Stimulated activated CD4-positive, alpha-beta T cell treated with anti-CD3 and anti-CD28 coated beads, Interleukin-12 subunit alpha, Interleukin-12 subunit beta, amount 100 ng/mL, for 4 hours (primary cell): Measurements from ENCODE around the gene SPTBN2.

Source experiments
- DNase-seq: peaks from one replicate; pipeline ENCODE4 v3.0.0-alpha.2; 2020

SPTBN2 gene

DNA sequence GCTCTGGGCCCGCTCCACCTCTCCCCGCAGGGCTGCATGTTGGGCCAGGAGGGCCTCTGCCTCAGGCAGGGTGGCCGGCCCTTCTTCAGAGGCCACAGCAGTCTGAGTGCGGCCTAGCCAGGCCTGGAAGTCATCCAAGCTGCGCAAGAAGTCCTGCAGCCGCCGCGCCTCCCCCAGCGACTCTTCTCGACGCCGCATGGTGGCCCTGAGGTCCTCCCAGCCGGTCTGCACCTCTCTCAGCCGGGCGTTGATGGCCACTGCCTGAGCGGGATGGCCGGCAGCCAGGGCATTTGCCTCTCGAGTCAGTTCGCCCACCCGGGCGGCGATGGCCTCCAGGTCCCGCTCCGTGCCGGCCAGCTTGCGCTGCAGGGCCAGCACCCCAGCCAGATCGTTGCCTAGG, 28.3 kb downstream of the SPTBN2 start:
- DNase-seq, result no peak

GRCh38 chr11:66700337-66700736, 28.7 kb downstream of the SPTBN2 start:
- DNase-seq, result no peak

GRCh38 chr11:66698491-66698890, 30.5 kb downstream of the SPTBN2 start:
- no peak for DNase-seq

DNA sequence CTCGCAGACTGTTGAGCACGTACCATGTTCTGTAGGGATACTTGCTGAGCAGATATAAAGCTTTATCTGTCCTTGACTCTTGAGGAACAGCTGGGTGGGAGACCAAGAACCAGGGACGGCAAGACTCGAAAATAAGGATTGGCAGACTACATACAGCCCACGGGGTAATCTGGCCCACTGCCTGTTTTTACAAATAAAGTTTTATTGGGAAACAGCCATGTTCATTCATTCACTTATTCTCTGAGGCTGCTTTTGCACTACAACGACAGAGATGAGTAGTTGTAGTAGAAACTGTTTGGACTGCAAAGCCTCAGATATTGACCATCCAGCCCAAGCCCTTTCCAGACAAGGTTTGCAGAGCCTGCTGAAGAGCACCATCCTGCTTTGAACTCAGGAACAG, 31.0 kb downstream of the SPTBN2 start:
- DNase-seq, result no peak

DNA sequence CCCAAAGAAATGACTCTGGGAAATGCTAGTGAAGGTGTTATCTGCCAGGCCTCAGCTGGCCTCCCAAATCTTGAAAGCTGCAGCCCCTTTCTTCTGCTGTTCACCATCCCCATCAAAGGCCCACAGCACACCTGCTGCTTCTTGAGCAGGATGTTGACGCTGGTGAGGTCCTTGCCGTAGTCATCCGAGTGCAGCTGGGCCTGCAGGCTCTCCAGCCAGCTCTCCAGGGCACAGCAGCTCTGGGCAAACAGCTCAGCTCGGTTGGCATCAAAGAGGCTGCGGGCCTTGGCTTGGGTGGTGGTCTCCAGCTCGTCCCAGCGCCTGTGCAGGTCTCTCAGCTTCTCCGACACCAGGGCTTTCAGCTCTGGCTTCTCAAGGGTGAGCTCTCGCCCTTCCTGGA, 32.9 kb downstream of the SPTBN2 start:
- DNase-seq, result no peak

- DNase-seq, result peak; percentile 85
These were observed 34.2 kb downstream of the SPTBN2 start for GRCh38 chr11:66694732-66695207.

DNA sequence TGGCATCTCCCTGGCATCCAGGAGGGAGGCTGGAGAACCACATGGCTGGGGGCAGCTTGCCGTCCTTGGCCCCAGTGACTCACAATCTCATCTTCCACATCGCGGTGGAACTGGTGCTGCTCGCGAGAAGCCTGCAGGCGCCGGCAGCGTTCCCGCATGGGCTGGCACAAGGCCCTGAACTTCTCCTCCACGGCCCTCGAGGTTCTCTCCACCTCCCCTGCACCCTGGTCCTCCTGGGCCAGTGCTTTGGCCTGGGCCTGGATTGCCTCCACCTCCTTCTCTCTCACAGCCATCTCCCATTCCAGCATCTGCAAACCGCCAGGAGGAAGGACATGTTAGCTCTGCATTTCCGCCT, 35.0 kb downstream of the SPTBN2 start:
- no peak for DNase-seq

GRCh38 chr11:66693356-66694055, 35.5 kb downstream of the SPTBN2 start:
- no peak for DNase-seq

DNA sequence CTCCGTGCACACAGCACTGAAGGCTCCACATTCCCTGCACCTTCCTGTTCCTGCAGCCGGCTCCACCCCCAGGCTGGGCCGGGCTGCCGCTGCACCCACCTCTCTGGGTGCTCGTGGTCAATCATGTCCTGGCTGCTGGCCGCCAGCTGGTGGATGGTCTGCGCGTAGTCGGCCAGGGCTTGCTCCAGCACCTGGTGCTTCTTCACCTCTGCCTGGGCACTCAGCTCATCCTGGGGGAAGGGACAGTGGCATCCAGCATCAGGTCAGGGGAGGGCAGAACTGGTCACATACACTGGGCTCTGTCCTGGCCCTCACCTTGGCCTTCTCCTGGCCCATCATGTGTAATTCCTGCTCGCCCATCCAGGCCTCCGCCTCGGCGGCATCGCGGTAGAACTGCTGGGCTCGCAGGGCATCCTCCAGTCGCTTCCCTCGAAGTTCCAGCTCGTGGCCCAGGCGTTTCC, 36.1 kb downstream of the SPTBN2 start:
- DNase-seq, result no peak

GRCh38 chr11:66692446-66692845, 36.6 kb downstream of the SPTBN2 start:
- no peak for DNase-seq

DNA sequence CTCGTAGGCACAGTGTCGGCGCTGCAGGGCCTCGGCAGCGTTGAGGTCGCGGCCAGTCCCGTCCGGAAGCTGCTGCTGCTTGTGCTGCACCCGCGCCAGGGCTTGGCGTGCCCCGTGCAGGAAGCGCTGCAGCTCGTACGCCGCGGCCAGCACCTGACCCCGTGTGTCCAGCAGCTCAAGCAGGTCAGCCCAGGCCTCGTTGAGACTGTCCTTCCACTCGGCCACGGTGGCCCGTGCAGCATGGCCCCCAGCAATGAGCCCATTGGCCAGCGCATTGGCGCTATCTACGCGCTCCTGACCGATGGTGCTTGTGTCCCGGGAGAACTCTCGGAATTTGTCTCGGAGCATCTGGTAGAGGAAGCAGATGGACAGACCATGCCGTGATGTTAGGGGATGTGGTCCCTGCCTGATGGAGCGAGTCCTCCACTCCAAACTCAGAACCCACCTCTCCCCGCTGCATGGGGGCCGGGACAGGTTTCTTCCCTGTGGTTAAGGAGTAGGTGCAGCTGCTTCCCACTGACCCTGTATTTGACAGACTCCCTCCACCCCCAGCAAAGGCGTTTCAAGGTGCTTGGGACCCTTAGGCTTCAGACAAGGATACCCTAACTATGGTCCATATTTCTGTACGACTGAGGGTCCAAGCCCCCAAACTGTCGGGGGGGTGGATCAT, 37.6 kb downstream of the SPTBN2 start:
- no peak for DNase-seq

GRCh38 chr11:66689661-66690590, 39.1 kb downstream of the SPTBN2 start:
- no peak for DNase-seq

DNA sequence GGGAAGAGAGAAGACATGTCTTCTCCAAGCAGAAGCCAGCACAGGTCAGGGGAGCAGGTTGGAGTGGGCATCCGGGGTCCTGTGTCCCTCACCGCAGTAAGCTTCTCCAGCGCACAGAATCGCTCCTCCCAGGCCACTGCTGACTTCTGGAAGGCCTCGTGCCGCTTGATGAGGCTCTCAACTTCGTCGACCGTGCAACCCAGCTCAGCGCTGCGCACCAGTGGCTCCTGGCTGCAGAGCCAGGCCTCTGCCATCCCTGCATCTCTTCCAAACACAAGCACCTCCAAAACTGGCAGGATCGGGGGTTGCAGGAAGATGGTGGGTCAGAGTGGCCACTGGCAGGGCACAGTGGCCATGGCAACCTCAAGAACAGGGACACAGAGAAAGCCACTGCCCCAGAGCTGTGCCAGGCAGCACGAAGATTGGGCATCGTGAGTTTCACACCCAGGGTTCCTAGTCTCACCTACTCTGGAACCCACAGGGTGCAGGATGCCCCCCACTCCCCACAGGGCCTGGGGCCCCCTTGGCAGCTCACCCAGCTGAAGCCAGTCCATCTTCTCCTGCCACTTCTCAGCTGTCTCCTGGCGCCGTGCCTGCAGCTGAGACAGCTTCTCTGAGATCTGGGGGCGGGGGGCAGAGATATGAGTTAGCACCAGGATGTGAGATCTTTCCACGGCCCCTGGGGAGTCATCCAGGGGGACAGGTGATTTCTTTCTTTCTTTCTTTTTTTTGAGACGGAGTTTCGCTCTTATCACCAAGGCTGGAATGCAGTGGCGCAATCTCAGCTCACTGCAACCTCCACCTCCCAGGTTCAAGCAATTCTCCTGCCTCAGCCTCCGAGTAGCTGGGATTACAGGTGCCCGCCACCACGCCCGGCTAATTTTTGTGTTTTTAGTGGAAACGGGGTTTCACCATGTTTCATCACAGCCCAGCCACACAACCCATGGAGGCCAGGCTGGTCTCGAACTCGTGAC, 40.2 kb downstream of the SPTBN2 start:
- no peak for DNase-seq

DNA sequence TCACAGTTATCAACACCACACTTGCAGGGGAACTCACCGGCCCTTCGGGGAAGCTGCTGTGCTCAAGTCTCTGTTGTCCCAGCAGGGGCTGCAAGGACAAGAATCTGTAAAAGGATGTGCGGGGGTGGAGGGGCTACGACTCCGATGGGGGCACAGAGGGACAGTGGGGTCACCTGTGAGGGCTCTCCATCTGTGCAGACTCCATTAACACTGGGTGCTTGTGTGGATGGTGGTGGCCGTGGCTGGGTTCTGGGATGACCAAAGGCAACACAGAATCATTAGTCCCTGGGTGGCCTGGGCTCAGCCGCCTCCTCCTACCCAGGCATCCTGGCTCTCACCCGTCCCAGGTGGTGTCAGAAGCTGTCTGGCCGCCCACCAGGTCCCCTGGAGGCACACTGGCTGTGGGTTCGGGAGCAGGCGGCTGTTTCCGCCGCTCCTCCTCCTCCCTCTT, 41.2 kb downstream of the SPTBN2 start:
- no peak for DNase-seq

DNA sequence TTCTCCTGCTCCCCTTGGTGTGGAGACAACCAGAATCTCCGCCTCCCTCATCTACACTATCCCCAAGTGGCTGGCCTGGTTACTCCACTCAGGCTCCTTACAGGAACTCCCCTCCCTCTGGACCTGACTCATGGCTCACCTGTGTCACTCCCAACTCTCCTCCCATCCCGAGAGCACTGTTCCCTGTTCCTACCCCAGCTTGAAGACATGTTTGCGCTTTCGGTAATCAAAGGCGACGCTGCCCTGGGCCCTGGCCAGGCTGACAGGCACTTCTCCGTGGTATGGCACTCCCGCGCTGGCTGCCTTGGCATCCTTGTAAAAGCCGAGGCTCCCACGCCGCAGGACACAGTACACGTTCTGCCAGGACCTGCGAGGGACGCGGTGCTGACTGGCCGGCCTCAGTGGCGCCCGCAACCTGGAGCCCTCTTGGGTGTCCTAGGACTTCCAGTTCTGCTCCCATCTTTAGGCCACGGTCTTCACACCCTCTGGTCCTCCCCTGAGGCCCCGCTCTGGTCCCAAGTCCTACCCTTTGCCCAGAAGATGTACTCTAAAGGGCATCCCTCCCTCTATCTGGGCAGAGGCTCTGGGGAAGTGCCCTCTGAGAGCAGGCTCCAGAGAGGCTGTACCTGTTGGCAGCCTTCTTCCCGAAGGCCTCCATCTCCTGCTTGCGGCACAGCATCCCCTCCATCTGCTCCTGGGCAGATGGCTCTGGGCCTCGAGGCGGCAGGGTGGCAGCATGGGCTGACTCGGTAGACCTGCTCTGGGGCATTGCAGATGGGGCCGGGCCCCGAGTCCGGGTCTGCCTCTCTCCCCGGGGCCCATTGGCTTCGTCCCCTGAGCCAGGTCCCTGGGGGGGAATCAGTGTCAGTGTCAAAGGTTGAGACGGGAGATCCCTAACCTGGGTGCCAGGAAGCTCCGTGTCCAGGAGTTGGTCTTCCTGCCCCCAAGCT, 41.9 kb downstream of the SPTBN2 start:
- DNase-seq, result no peak

GRCh38 chr11:66686100-66686785, 42.8 kb downstream of the SPTBN2 start:
- no peak for DNase-seq

DNA sequence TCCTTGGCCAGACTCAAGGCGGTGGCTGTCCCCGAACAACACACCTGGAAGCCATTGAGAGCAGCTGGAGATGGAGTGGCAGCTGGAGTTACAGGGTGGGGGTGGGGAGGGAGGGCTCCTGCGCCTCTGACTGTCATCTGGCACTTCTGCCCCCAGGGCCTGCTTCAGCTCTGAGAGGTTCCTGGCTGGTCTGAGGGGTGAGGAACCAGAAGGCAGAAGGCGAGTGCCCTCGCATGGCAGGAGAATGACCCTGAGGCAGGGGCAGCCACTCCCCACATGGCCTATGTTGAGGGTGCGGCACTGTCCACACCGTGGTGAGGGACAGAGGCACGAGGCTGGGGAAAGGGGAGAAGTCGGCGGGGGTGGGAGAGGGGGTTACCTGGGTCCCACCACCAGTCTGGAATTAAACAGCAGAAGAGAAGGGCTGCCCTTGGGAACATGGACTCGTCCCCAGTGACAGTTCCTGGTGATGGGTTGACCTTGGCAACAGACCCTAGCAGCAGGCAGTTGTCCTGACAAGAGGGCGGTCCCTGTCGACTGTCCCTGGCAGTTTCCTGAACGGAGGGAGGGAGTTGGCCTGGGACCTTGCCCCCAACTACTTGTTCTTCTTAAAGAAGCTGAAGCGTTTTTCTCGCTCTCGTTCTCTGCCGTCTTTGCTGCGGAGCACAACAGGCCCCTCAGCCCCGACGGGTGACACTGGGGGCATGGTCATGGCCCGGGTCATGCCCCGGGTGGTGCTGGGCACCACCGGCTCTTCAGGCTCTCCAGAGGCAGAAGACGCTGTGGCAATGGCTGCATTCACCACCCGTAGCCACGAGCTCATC, 43.5 kb downstream of the SPTBN2 start:
- DNase-seq, result no peak

DNA sequence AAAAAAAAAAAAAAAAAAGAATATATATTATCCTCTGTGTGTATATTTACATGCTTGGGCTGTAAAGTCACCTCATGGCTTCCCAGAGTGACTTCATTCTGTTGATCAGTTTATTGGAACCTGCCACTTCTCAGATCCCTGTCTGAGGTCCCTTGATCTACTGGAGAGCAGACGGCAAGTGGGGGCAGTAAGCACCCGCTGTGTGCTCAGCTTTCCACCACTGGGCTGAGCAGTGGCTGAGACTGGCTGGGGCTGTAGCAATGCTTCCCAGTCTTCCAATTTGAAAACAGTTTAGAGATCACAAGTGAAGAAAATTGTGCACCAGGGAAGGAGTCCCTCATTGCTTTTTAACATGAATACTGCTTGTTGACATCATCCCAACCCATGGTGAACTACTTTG, 44.4 kb downstream of the SPTBN2 start:
- no peak for DNase-seq

DNA sequence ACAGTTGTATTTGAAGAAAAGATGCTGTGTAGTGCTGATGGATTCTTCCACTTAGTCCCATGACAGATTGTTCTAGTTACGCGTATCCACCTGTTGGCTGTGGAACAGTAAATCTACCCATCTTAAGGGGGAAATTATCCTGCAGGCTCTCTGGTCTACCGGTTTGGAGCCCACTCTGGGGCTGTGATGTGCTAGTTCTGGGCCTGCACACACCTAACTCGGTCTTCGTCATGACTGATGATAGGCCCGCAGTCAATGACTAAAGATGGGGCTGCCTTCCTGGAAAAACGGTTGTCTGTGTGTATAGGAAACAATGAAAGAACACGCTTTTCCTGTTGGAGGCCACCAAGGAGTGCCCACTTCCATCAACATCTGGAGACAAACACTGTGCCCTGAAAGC, 45.1 kb downstream of the SPTBN2 start:
- DNase-seq, result no peak
